A549 treated with CpdA at 1 μM for 4 hours (cell line): ENCODE data around the gene OR10AD1. TPM values are rescaled to one million over a fixed set of nuclear protein-coding genes. Genes with fewer than 3 reads are reported as not detected.

Source experiments
- total RNA-seq: library from RNA; stranded (reverse); fragments of 200-300 nt; extraction: Qiagen RNA extraction; gene quantifications from 5 replicates; pipeline ENCODE4 v1.2.3, GENCODE V29; 2022; ENCODE audit warnings: low read depth

OR10AD1 gene
- not detected in 5 replicates for total RNA-seq

GRCh38 chr12:48203192-48203591 lies at the start of gene OR10AD1:
OR10AD1 (minus strand) TSS chr12:48203292; CDS start chr12:48203292, 0 bp downstream.

GRCh38 chr12:48183091-48183875 lies 19.8 kb downstream of the OR10AD1 start, which contains the start of gene CCDC184:
CCDC184 (plus strand) TSS chr12:48183644; CDS start chr12:48184123, 479 bp downstream.

GRCh38 chr12:48157018-48157888 lies 45.8 kb downstream of the OR10AD1 start, which contains the start of gene ASB8:
ASB8 (minus strand) TSS chr12:48157515; CDS start chr12:48153496, 4,019 bp downstream.

Other genes with a start within 250 kb of the OR10AD1 start
- gene TMEM106C, start 239.7 kb downstream of the OR10AD1 start, total RNA-seq = 109 to 133 TPM (median 121 TPM) in 5 replicates
- 0.02 to 0.15 TPM (median 0.08 TPM) in 3 of 5 replicates, not detected in the others for gene COL2A1, start 198.8 kb downstream of the OR10AD1 start, total RNA-seq
- gene SENP1, start 97.2 kb downstream of the OR10AD1 start, total RNA-seq = 11.1 to 15.9 TPM (median 12.8 TPM) in 5 replicates
- gene PFKM, start 83.9 kb downstream of the OR10AD1 start, total RNA-seq = 26.5 to 29.9 TPM (median 28.1 TPM) in 5 replicates
- 11.0 to 29.3 TPM (median 13.4 TPM) in 5 replicates for gene ASB8, start 45.8 kb downstream of the OR10AD1 start, total RNA-seq
- gene CCDC184, start 19.6 kb downstream of the OR10AD1 start, total RNA-seq = 2.5 to 3.6 TPM (median 3.2 TPM) in 5 replicates
- 5.9 to 8.7 TPM (median 6.9 TPM) in 5 replicates for gene ZNF641, start 147.6 kb upstream of the OR10AD1 start, total RNA-seq